NCI-H82 treated with DMSO at 0.1 percent for 48 hours (cell line): ENCODE data around the gene NSF.
"Not testable (repeated sequence)": the region's sequence is repeated elsewhere in the genome, so short reads cannot be mapped to it uniquely, and the experiment has no call there.

ENCODE experiments used
- DNase-seq: peaks from one replicate; lab custom pipeline; 2025; ENCODE audit not compliant: unreplicated experiment; lab: John Stamatoyannopoulos, UW

The NSF gene

GRCh38 chr17:46773676-46774075 is 183.2 kb downstream of the NSF start:
- no peak for DNase-seq

DNA sequence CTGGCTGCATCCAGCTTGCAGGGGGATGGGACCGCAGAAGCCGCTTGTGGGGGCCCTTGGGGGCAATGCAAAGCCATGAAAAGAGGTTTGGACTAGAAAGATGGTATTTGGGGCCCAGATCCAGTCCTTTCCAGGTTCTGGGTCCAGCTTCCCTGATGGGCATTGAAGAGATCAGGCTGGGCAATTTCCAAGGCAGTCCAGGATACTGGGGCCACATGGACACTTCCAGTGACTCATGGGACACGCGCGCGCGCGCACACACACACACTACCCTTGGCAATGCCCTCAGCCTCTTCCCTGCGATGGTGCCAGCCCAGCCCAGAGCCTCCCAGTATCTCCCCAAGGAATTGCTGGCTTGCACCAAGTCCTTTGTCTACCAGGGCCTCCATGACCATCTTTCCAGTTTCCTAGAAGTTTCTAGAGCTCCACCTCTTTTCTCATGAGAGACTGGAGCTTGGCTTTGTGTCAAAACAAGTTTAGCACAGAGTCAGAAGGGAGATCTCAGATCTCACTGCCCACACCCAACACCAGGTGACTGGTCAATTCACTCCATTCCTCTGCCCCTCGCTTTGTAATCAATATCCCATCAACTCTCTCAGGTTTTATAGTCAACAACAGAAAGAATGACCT is 183.8 kb downstream of the NSF start:
- DNase-seq = no peak

- no peak for DNase-seq
These were observed 186.0 kb downstream of the NSF start for GRCh38 chr17:46776298-46777005.

GRCh38 chr17:46777943-46778915 is 187.8 kb downstream of the NSF start:
- DNase-seq = no peak

- DNase-seq = no peak
These were observed 189.5 kb downstream of the NSF start for GRCh38 chr17:46780003-46780373.

DNA sequence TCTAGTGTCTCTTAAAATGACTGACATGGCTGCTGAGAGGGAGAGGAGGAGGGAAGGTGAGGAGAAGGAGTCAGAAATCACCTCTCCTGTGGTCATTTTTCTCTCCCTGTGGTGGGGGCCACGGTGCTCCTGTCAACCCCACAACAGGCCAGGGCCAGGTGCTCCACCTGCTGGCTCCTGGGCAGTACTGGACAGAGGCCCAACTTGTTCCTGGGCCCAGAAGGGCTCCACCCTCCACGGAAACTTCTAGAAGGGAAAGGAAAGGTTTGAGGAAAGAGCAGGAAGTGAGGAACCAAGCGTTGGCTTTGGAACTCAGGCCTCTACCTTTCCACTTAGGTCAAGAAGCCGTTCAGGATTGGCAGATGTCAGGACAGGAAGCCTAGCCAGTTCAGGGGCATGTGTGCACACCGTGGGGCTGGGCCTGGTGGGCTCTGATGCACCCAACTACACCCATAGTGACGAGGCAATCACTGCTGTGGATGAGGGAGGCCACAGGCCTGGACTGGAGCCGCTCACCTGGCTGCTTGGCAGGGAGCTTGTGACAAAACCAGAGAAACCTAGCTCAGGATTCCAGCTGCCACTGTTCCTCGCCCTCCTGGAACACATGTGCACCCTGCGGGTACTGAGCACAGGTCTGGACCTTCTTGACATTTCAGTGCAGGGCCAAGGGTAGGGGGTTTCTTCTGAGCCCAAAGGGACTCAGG is 191.9 kb downstream of the NSF start:
- DNase-seq = no peak

- no peak for DNase-seq
These were observed 192.6 kb downstream of the NSF start for GRCh38 chr17:46783031-46783593.

GRCh38 chr17:46785696-46786095 is 195.2 kb downstream of the NSF start:
- no peak for DNase-seq

DNA sequence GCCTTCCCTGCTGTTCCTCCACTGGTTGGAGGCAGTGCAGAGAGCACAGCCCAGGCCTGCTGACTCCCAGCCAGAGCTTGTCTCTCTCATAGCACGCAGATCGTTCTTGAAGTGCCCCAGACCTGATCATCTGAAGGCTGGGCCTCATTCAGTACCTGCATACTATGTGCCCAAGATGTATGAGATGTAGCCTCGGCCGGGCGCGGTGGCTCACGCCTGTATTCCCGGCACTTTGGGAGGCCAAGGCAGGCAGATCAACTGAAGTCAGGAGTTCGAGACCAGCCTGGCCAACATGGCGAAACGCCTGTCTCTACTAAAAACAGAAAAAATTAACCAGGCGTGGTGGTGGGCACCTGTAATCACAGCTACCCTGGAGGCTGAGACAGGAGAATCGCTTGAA is 197.0 kb downstream of the NSF start:
- no peak for DNase-seq

GRCh38 chr17:46788300-46788699 is 197.8 kb downstream of the NSF start:
- no peak for DNase-seq

- DNase-seq = no peak
These were observed 198.3 kb downstream of the NSF start for GRCh38 chr17:46788796-46789195.

GRCh38 chr17:46789610-46790009 is 199.1 kb downstream of the NSF start:
- DNase-seq = no peak

GRCh38 chr17:46790216-46790615 is 199.7 kb downstream of the NSF start:
- no peak for DNase-seq

- DNase-seq = no peak
These were observed 201.1 kb downstream of the NSF start for GRCh38 chr17:46791531-46791930.

- no peak for DNase-seq
These were observed 201.6 kb downstream of the NSF start for GRCh38 chr17:46792071-46792470.

GRCh38 chr17:46793023-46793422 is 202.6 kb downstream of the NSF start:
- DNase-seq = not testable (repeated sequence)

GRCh38 chr17:46793541-46793940 is 203.1 kb downstream of the NSF start:
- DNase-seq = no peak

DNA sequence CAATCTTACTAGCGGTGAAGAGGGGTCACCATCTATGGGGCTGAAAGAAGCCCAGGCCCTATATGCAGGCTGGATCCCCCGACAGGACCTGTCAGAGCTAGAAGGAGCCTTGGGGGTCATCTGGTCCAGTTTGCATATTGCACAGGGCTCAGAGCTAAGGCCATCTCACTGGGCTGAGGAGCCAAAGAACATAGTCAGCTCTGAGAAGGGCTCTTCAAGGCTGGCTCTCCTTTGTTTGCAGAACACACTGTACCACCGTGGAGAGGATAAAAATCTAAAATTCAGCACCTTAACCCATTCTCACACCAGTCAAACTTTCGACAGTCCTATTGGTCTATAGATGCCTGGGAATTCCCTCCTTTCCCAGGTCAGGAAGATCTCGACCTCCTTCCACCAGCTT is 203.8 kb downstream of the NSF start:
- DNase-seq = no peak

DNA sequence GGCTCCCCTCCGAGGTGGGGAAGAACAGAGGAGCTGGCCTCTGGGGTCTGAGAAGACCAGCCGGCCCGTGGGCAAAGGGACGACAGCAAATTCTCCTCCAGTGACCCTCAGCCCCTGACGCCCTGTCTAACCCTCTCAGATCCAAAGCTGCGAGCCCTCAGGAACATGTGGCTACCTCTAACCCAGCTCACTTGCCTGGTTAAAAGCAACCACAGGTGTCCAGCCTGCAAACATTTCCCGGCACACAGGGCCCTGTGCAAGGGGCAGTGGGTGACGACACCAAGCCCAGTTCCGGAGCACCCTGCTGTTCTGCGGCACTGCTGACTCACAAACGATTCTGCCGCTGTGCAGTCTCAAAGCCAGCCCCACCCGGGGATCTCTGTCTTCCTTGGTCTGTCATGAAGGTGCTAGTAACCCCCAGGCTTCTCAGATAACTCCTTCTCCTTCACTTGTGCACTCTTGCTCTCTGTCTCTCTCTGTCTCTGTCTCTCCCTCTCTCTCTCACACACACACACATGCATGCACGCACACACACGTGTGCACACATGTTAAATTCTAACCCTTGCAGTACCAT is 205.0 kb downstream of the NSF start:
- DNase-seq = no peak

GRCh38 chr17:46796084-46796483 is 205.6 kb downstream of the NSF start:
- no peak for DNase-seq

DNA sequence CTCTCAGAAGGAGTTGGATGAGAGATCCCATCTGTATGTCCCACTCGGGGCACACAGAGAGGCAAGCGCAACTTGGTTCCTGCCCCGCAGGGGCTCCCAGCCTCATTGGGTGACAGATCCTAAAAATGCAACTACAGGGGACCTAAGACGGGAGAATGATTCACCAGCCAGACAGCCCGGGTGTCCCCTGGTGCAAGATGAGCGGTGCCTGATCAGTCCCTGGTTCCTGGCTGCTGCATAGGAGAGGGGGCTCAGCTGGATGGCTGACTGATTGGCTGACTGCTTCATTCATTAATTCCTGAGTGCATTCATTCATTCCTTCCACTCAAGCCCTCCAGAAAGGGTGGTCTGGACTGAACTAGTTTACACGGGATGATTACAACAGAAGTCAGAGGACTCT is 206.1 kb downstream of the NSF start:
- DNase-seq = no peak
